ENCODE results near the gene ARHGAP15. TPM values are rescaled to one million over a fixed set of nuclear protein-coding genes. Genes with fewer than 3 reads are reported as not detected.

The ARHGAP15 gene
- total RNA-seq, 2 donors from 2014 or later = 2.6 to 6.9 TPM

DNA sequence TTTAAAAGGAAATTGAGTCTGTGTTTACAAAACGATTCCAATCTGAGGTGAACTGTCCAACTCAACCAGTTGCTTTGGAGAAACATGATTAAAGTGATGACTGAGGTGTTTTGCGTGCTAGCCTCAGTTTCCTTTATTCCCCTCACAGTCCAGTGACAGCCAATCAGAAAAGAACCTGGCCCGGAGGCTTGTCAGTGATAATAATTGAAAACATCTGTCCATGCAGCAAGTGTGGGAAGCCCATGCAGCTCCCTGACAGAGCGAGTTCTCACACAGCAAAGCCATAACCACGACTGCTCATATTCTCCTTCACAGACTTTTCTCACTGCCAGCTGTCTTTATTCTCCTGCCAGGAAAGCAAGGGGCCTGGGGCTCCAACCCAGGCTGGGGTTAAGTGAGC, 613.4 kb downstream of the ARHGAP15 start:
- TF ChIP-seq, protein P1, sequence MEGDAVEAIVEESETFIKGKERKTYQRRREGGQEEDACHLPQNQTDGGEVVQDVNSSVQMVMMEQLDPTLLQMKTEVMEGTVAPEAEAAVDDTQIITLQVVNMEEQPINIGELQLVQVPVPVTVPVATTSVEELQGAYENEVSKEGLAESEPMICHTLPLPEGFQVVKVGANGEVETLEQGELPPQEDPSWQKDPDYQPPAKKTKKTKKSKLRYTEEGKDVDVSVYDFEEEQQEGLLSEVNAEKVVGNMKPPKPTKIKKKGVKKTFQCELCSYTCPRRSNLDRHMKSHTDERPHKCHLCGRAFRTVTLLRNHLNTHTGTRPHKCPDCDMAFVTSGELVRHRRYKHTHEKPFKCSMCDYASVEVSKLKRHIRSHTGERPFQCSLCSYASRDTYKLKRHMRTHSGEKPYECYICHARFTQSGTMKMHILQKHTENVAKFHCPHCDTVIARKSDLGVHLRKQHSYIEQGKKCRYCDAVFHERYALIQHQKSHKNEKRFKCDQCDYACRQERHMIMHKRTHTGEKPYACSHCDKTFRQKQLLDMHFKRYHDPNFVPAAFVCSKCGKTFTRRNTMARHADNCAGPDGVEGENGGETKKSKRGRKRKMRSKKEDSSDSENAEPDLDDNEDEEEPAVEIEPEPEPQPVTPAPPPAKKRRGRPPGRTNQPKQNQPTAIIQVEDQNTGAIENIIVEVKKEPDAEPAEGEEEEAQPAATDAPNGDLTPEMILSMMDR (IDR thresholded peaks at IDR 0.05) = no peak
- H3K27me3 ChIP-seq = no peaks in the 10 kb centered on the region

DNA sequence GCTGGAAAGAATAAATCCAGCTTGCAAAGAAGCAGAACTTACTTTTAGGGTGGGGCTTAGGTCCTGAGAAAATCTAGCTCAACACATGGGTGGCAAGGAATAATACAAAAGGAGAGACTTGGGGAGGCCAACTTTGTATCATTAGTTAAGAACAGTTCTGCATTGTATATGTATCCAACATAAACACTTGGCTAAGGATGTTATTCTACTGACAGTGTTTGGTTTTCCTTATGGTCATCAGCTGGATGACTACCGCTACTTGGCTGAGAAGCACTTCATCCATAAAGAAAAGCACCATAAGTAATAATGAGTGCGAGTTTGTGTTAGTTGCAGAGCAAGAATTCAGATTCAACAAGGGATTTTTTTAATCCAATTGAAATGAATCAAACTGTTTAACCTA, 614.9 kb downstream of the ARHGAP15 start:
- no peak for DNase-seq (ENCODE audit: low spot score)
- Histone ChIP-seq H3K9me3 (no peaks in the 10 kb centered on the region), H3K4me3 (no peak overlapping the region), H3K27me3 (no peaks in the 10 kb centered on the region), H3K36me3 (no peaks in the 10 kb centered on the region), H3K27ac (no peak overlapping the region), H3K4me1 (no peaks in the 10 kb centered on the region)
- TF ChIP-seq, protein P1 (IDR thresholded peaks at IDR 0.05) = no peak

More for the DNA sequence above, 613.4 kb downstream of the ARHGAP15 start:
- no peak overlapping the region for H3K4me3 ChIP-seq
- H3K27ac ChIP-seq = no peak overlapping the region
- no peaks in the 10 kb centered on the region for H3K36me3 ChIP-seq
- H3K4me1 ChIP-seq = no peaks in the 10 kb centered on the region
- no peaks in the 10 kb centered on the region for H3K9me3 ChIP-seq
- no peak for DNase-seq (ENCODE audit: low spot score)

DNA sequence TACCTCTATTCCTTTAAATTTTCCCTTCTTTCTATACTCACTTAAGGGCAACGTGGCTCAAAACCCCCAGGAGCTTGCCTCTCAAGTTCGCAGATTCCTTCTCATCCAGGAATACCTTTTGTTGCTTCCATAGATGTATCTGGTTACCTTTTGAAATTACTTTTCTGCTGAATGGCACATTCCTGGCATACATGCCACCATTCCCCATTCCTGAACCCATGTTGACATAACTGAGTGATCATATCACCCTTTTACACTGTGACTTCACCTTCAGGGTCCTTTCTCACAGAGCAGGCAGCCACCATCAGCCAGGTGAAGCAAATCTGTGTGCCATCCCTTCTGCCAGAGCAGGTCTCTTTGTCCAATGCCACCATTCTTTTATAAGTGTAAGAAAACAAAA, 615.8 kb downstream of the ARHGAP15 start:
- H3K4me3 ChIP-seq = no peak overlapping the region
- H3K27me3 ChIP-seq = no peaks in the 10 kb centered on the region
- no peak for DNase-seq (ENCODE audit: low spot score)
- H3K4me1 ChIP-seq = no peaks in the 10 kb centered on the region
- H3K9me3 ChIP-seq = no peaks in the 10 kb centered on the region
- TF ChIP-seq, protein P1 (IDR thresholded peaks at IDR 0.05) = no peak
- H3K36me3 ChIP-seq = no peaks in the 10 kb centered on the region
- H3K27ac ChIP-seq = no peak overlapping the region

DNA sequence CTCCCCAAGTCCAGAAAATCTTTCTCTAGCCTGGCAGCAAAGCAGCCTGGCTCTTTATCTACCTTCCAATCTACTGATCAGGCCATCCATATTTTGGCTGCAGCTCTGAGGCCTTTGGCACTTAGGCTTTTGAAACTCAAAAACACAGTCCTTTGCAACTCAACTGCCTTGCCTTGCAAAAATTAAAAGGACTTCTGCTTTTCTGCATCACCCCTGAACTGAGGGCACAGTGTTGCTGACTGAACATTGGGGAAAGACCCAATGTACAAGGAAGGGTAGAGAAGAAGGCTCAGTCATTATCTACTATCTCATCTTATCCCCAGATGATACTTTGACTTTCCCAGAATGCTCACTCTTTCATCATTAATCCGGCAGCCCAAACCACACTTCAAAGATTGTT, 625.5 kb downstream of the ARHGAP15 start:
- H3K9me3 ChIP-seq = no peaks in the 10 kb centered on the region
- H3K27me3 ChIP-seq = no peaks in the 10 kb centered on the region
- TF ChIP-seq, protein P1 (IDR thresholded peaks at IDR 0.05) = no peak
- H3K27ac ChIP-seq = no peak overlapping the region
- H3K36me3 ChIP-seq = no peaks in the 10 kb centered on the region
- no peak for DNase-seq (ENCODE audit: low spot score)
- H3K4me1 ChIP-seq = no peaks in the 10 kb centered on the region
- no peak overlapping the region for H3K4me3 ChIP-seq

DNA sequence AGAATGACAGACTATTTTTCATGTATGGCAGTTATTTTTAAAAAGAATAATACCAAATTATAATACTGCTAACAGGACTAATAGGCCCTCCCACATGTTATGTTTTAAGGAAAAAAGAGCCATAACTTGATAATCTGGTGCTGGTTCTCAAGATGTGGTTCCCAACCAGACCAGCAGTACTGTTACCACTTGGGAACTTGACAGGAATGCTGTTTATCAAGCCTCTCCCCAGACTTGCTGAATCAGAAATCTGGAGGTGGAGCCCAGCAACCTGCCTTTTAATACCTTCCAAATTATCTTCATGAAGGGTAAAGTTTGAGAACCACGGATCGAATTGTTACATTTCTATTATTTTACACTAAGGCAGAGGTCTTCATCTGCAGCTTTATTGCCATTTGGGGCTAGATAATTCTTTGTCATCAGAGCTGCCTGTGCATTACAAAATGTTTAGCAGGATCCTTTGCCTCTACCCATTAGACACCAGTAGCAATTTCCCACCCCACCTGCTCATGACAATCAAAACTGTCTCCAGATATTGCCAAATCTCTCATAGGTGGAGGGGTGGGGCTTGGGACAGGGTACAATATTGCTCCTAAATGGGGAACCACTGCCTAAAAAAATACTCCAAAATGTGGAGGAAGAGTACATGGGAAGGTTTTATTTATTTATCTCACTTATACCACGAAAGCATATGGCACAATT, 629.6 kb downstream of the ARHGAP15 start:
- Histone ChIP-seq H3K4me1 (no peaks in the 10 kb centered on the region), H3K4me3 (no peak overlapping the region), H3K27me3 (no peaks in the 10 kb centered on the region), H3K36me3 (no peaks in the 10 kb centered on the region), H3K27ac (no peak overlapping the region), H3K9me3 (no peaks in the 10 kb centered on the region)
- TF ChIP-seq, protein P1 (IDR thresholded peaks at IDR 0.05) = no peak
- no peak for DNase-seq (ENCODE audit: low spot score)

DNA sequence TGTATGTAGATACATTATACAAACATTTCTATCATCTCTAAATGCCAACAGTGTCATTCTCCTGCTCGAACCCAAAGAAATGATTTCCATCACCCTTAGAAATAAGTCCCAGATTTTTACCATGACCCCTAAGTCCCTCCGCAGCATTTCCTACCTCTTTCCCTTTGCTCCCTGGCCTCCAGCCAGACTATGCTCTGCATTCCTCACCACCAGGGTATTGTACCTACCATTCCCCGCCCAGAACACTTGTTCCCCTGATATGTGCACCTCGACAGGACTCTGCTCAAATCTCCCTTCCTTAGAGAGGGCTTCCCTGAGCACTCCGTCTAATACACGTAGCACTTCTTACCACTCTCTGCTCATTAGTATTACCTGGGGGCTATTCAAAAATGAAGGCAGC, 630.2 kb downstream of the ARHGAP15 start:
- TF ChIP-seq, protein P1 (IDR thresholded peaks at IDR 0.05) = no peak
- Histone ChIP-seq H3K27me3 (no peaks in the 10 kb centered on the region), H3K36me3 (no peaks in the 10 kb centered on the region), H3K27ac (no peak overlapping the region), H3K4me3 (no peak overlapping the region), H3K4me1 (no peaks in the 10 kb centered on the region), H3K9me3 (no peaks in the 10 kb centered on the region)
- no peak for DNase-seq (ENCODE audit: low spot score)

Data from right atrium auricular region (tissue), 2 donors.